Activated T-cell treated with anti-CD3 and anti-CD28 coated beads, Interleukin-2, amount 50 U/mL, for 1 hour (primary cell): Measurements from ENCODE around the gene C13orf46.
"Not testable (repeated sequence)": the region's sequence is repeated elsewhere in the genome, so short reads cannot be mapped to it uniquely, and the experiment has no call there.

Experiments used
- DNase-seq: peaks from one replicate; pipeline ENCODE4 v3.0.0-alpha.2; 2020

Gene C13orf46

DNA sequence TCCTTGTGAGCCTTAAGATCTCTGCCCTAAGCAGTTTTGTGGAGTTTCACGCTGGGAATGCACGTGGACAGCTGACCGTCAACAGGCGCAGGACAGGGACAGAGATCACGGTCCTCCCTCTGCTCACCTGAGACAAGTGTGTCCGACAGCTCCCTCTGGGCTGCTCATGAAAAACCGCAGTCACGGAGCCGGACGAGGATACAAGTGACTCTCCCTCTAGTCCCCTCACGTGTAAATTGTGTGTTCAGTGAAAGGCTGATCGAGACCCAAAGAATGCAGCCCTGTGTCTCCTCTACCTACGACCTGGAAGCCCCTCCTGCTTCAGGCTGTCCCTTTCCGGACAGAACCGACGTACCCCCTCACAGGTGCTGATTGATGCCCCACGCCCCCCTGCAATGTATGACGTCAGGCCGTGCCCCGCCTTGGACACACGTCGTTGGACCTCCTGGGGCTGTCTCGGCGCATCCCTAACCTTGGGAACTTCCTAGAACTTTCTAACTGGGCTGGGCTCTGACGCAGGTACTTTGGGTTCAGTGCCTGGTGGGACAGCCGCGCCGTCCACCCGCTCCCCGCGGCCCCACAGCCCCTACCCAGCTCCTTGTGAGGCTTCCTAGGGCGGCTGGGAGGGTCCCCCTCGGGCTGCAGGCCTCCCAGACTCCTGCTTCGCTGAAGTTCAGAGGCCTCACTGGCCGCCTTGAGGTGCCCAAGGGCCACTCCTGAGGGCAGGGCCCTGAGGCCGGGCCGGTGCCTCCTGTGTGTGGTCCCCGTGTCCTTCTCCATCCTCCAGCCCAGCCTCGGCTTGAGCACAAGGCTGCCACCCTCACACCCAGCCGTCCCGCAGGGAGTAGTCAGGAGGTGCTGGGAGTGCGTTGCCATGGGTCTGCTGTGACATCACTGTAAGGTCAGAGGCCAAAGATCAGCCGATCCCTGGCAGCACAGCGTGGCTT lies at the start of gene C13orf46:
Gene C13orf46 (minus strand): TSS at position 859 of the 947 bp plus-strand sequence. CDS start 79 bp downstream, at position 780.
- DNase-seq = no peak

DNA sequence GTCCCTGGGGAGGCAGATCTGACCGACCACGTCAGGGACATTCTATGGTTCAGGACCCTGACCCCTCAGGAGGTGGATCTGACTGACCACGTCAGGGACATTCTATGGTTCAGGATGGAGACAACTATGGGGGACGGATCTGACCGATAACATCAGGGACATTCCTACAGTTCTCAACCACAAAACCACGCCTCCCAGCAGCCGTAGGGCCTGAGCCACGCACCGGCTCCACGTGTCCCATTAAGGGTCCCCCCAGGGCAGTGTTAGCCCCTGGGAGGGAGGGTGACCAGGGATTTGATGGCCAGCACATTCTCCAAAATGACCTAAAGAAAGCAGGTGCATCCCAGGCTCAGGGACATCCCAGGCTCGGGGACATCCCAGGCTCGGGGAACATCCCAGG lies 49.0 kb upstream of the C13orf46 start:
- DNase-seq = no peak

DNA sequence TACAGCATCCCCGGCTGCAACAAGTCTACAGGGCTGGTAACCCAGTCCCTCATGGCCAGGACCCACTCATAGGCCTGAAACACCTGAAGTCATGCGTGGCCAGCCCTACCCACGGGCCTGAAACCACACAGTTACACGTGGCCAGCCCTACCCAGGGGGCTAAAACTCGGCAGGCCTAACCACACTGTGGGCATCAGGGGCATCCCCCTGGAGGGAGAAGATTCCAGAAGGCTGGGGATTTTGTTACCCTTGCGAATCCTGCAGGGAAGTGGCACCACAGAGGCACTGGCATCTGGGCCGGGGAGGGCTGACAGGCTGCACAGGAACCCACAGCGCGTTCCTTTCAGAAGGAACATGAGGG lies 48.4 kb upstream of the C13orf46 start:
- DNase-seq = no peak

DNA sequence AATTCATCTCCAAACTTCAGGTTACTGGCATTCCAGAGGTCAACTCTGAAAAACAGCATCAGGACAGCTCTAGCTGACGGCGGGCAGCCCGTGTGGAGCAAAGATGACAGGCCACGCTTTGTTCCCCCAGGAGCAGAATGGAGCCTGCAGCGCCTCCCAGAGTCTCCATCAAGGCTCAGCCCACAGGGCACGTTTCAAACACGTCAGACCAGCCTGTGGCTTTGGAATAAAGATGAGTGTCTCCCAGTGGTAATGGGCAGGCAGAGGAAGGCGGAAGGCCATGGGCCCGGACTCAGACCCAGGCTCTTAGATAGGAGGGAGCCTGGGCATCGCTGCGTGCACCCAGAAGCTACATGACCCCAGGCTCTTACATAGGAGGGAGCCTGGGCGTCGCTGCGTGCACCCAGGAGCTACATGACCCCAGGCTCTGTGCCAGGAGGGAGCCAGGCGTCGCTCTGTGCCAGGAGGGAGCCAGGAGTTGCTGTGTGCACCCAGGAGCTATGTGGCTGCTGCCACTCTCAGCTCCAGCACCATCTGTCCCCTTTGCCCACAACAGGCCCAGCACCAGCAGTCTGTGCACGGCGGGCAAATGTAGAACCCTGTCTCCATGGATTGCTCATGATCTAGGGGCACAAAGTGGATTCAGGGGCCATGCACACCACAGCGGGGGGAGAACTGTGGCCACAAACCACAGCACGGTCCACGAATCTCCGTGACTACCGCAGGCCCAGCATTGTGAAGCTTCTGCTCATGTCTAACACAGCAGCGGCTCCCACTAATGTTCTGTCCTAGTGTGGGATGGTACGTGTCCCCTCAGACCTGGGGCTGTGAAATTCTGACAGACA lies 47.8 kb upstream of the C13orf46 start:
- no peak for DNase-seq

DNA sequence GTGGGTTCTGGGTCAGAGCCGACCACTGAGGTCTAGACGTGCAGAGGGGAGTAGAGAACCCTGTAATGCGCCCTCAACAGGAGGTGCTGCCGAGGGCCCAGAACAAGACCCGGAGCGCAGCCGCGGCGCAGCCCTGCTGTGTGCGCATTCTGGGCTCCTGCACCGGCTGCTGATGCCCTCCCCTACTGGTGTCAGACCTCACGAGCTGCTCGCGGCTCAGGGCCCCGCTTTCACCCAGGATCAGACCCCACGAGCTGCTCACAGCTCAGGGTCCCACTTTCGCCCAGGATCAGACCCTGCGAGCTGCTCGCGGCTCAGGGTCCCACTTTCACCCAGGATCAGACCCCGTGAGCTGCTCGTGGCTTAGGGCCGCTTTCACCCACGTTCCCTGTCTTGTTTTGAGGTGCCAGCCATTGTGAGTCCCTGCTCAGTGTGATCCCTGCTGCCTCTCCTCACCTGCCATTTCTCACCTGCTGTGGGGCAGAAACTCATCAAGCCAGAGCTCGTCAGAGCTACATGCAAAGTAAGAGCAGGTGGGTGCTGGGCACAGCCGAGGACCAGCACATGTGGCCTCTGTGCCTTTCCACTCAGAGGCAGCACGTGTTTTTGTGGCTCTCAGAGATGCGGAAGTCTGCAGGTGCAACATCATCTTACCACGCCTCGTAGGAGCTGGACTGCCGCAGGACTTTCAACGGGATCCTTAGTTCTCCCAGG lies 47.0 kb upstream of the C13orf46 start:
- DNase-seq = no peak

DNA sequence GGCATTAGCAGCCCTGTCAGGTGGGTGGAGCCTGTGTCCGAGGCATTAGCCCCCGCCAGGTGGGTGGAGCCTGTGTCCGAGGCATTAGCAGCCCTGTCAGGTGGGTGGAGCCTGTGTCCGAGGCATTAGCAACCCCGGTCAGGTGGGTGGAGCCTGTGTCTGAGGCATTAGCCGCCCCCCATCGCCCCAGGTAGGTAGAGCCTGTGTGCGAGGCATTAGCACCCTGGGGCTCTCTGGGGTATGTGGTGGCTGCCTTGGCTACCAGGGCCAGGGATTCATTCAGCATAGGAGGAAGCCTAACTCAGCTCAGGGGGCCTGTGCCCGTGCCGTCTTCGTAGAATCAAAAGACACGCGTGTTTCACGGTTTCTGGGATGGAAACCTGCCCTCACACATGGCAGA lies 46.3 kb upstream of the C13orf46 start:
- DNase-seq = not testable (repeated sequence)

DNA sequence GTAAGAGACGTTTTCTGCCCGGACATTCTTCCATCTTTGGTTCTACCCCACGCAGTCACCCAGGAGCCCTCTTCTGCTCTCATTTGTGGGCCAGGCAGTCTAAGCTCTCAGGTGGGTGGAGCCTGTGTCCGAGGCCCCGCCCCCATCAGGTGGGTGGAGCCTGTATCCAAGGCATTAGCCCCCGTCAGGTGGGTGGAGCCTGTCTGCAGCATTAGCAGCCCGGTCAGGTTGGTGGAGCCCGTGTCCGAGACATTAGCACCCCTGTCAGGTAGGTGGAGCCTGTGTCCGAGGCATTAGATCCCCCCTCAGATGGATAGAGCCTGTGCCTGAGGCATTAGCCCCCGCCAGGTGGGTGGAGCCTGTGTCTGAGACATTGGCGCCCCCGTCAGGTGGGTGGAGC lies 45.5 kb upstream of the C13orf46 start:
- DNase-seq = peak; percentile 67

DNA sequence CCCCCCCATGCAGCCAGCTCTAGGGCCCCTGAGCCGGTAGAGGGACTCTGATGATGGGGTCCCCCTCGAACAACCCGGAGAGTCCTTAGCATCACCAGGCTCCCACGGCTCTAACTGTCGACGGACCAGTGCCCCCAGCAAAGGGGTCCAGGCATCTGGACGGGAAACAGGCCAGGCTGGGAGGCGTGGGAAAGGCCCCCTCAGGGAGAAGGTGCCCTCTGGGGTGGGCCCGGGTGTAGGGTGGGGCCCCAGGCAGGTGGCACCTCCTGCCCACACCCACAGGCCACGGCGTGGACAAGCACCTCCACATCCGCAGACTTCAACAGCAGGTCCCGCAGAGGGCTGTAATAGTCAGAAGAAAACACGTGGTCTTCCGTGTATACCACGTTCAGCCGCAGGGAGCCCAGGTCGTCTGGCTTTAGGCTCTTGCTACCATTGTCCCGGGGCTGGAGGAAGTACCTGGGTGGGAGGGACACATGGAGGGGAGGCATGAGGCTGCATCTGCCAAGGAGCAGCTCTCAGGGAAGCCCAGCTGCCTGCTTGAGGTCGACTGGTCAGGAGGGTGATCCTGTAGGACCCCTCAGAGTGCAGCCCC lies 44.7 kb upstream of the C13orf46 start:
- DNase-seq = no peak

DNA sequence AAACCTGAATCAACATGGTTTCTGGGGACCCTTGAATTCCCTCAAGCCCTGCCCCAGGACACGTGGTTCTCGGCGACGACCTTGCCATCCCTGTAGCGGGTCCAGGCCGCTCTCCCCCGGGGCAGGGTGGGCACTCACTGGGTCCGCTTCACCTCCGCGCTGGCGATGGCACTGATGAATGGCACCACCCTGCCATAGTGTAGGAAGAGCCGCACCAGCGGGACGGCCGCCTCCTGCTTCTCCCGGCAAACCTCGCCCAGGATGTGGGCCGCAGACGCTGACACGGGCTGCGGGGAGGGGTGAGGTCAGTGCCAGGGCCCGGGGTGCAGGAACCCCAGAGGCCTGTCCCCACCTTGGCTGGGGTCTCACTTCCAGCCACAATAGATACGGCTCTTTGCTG lies 44.1 kb upstream of the C13orf46 start:
- DNase-seq = no peak

DNA sequence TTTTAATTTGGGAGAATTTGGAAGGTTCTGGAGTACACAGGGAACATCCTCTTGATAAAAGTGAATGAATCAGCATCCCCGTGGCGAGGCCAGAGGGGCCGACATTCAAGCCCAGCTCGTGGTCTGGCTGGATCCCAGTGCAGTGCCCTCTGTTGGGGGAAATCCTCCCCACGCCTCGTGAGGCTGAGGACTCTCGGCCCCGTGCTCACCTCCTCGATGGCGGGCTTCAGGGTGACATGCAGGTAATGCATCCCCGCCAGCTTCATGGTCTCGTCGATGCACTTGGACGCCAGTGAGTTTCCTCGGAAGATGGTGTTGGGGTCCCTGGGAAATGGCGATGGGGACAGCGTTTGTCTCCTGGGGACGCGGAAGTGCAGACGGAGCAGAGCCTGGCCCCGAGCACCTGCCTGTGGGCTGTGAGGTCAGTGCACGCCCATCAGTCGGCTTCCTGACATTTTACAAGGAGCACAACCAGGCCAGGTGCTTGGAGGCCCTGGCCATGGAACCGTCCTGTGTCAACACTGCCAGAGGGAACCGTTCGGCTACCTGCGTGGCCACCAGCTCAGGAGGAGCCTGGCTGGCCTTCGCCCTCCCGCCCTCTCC lies 43.3 kb upstream of the C13orf46 start:
- no peak for DNase-seq

DNA sequence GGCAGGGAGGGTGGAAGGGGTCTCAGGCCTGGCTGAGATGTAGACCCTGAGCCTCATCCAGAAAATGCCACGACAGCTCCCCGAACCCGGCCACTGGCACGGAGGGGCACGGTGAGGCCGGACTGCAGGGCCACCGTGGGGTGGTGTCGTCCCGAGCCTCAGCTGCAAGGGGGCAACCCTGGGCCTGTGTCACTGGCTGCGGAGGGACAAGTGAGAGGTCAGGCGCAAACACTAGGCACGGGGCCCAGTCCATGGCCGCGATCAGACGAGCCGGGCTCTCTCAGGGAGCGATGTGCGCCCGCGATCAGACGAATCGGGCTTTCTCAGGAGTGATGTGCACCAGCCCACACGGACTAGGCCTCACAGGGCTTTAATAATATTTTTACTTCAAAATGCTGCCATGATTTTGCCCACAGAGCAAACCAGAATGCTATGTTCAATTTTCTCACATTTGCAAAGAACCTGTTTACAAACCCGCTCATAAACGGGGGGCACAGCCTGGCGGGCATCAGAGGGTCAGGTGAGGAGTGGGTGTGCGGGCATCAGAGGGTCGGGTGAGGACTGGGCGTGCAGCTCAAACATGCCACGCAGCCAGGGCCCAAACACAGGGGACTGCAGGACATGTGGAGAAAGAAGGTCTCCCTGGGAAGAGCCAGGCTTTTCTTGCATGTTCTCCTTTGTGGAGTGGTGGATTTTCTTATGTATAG lies 42.6 kb upstream of the C13orf46 start:
- DNase-seq = no peak

DNA sequence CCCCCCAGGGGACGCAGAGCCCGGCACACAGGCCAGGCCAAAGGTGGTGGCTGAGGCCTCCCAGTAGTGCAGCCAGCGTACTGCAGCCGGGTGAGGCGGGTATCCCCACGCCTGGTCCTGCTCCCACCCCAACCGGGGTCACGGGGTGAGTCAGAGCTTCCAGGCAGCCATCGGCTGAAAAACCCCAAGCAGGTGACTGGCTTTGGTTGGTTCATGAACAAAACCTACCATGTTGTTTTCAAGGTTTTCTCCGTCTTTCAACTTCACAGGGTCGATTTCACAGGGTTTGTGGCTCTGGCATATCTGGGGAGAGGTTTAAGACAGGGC lies 42.1 kb upstream of the C13orf46 start:
- no peak for DNase-seq

DNA sequence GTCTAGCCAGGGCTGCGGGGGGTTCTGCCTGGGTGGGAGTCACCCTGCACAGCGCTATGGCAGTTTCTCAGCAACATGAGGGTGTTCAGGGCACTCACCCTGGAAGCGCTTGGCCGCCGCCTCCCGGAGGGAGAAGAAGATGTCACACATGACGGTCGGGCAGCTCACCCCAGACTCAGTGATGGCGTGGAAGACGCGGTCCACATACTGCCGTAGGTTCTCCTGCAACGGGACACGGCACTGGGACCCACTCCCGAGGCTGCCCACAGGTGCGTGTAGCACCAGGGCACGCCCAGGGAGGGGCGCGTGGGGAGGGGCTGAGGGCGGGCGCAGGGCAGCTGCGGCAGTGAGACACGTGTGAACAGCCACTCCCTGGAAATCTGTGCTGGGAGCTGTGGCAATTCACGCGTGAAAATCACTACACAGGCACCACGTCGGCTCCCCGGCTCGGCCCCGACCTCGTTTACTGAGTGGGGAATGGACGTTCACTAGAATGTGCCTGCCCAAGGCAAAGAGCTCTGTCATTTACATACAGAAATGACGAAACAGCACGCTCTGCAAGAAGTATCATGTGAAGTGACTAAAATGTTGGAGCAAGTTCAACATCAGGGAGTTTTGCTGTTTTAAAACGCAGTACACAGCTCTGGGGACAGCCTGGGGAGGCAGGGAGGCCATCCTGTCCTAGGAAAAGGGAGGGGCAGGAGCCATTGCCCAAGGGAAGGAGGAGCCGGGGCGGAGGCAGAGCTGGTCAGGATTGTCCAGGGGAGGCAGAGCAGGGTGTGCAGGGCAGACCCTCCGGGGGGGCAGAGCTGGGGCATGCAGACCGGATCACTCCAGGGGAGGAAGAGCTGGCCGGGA lies 41.5 kb upstream of the C13orf46 start:
- DNase-seq = no peak

DNA sequence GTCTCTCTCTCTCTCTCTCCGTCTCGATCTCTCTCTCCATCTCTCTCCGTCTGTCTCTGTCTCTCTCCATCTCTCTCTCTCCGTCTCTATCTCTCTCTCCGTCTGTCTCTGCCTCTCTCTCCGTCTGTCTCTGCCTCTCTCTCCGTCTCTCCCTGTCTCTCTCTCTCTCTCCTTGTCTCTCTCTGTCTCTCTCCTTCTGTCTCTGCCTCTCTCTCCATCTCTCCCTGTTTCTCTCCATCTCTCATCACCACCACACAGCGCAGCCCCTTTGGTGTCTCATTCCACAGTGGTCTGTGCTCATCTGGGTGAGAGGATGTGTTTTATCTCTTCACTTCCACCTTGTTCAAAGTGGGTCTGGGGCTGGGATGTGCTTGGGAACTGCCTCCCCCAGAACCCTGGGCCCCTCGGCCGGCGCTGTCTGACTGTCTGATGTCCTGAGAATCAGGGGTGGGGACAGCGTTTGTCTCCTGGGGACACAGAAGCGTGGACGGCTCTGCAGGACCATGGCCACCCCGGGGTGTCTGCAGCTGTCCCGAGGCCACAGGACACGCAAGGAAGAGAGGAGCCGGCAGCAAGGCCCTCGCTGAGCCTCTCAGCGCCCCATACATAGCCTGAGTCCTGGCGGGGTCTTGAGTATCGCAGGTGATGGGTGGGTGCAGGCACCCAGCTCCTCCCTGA lies 40.2 kb upstream of the C13orf46 start:
- DNase-seq = no peak

DNA sequence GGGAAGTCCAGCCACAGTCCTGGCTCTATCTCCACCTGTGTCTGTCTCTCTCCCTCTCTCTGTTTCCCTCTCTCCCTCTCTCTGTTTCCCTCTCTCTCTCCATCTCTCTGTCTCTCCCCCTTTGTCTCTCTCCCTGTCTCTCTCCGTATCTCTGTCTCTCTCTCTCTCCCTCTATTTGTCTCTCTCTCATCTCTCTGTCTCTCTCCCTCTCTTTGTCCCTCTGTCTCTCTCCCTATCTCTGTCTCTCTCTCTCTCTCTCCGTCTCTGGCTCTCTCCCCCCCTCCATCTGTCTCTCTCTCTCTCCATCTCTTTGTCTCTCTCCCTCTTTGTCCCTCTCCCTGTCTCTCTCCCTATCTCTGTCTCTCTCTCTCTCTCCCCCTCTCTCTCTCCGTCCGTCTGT lies 39.5 kb upstream of the C13orf46 start:
- DNase-seq = no peak

DNA sequence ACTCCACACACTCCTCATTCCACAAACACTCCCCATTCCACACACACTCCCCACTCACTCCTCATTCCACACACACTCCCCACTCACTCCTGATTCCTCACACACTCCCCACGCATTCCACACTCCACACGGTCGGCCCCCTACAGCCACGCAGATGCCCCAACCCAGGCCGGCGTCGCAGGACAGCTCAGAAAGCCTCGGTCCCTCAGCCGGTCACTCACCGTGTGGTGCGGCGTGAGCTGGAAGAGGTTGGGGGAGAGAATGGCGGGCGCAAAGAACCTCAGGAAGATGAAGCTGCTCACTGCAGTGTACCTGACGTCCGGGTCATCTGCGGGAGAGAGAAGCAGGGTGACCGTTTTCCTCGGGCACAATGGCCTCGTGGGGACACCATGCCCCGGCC lies 39.0 kb upstream of the C13orf46 start:
- DNase-seq = no peak

DNA sequence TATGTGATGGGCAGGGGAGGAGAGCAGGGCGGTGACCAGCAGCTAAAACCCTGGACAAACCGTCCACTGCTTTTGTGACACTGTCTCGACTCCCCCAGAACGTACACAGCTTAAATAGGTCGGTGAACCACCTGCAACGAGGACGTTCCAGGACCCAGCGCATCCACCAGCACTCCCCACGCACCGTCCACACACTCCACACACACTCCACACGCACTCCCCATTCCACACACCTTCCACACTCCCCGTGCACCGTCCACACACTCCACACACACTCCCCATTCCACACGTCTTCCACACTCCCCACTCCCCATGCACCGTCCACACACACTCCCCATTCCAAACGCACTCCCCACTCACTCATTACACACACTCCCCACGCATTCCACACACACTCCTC lies 38.3 kb upstream of the C13orf46 start:
- DNase-seq = no peak

DNA sequence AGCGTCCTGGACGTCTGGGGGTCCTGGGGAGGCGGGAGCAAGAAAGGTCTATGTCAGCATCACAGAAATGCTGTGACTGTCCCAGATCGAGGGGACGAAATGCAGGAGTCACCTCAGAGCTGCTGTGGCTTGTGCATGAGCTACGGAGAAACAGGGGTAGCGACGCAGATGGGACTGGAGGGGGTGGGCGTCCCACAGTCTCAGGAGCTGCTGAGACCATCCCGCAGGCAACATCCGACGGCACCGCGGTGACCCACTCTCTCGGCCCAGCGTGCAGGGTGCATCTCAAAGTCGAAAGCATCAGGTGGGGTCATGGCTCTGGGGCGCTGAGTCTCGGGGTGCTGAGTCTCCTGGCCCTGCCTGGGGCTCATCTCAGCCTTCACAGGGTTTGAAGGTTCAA lies 37.4 kb upstream of the C13orf46 start:
- no peak for DNase-seq

DNA sequence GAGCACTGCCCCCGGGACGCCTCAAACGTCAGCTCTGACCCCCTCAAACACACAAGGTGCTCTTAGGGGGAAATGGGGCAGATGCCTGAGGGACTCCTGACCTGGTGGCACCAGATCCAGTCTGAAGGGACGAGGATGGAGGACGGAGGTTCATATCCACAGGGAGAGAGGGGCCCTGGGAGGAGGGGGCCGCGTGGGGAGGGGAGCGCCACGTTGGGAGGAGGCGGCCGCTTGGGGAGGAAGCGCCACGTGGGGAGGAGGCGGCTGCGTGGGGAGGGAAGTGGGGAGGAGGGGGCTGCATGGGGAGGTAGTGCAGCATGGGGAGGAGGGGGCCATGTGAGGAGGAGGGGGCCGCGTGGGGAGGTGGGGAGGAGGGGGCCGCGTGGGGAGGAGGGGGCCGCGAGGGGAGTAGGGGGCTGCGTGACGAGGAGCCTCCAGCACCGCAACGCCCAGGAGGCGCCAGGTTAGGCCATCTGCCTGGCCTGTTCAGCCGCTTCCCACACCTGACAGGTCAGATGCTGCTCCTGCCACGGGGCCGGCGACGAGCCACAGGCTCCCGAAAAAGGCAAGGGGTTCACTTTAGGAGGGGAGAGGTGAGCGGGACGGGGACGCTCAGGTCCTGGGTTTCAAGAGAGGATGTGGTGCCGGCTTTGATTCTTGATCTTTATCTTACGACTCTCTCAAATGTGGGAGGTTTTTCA lies 36.7 kb upstream of the C13orf46 start:
- DNase-seq = no peak
